ENCODE results near the gene BID.

BID gene

DNA sequence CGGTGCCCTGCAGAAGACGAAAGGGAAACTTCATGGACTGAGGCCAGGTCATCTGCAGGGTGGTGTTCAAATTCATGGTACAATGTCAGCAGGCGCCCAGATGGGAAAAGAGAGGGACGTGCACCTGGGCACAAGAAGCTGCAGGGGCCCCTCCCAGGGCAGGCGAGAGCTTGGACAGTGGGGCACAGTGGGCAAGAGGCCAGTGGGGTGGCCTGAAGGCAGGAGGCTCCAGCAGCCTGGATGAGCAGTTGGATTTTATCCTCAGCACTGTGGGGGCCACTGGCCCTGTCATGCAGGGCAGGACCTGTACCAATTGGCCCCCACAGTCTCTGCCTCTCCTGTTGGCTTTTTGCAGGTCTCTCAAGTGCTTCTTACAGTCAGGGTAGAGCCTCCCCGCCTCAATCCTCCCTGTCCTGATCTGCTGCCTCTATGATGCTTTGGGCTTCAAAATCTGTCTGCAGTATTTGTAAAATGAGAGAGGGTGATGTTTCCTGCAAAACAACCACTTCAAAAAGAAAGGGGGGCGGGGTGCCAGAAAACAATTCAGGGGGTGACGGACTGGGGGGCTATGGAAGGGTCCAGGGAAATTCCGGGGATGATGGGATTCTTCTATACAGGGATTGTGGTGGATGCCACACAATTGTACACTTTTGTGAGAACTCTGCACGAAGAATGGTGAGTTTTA lies 1.7 kb upstream of the BID start:
- TF ChIP-seq, protein P1, sequence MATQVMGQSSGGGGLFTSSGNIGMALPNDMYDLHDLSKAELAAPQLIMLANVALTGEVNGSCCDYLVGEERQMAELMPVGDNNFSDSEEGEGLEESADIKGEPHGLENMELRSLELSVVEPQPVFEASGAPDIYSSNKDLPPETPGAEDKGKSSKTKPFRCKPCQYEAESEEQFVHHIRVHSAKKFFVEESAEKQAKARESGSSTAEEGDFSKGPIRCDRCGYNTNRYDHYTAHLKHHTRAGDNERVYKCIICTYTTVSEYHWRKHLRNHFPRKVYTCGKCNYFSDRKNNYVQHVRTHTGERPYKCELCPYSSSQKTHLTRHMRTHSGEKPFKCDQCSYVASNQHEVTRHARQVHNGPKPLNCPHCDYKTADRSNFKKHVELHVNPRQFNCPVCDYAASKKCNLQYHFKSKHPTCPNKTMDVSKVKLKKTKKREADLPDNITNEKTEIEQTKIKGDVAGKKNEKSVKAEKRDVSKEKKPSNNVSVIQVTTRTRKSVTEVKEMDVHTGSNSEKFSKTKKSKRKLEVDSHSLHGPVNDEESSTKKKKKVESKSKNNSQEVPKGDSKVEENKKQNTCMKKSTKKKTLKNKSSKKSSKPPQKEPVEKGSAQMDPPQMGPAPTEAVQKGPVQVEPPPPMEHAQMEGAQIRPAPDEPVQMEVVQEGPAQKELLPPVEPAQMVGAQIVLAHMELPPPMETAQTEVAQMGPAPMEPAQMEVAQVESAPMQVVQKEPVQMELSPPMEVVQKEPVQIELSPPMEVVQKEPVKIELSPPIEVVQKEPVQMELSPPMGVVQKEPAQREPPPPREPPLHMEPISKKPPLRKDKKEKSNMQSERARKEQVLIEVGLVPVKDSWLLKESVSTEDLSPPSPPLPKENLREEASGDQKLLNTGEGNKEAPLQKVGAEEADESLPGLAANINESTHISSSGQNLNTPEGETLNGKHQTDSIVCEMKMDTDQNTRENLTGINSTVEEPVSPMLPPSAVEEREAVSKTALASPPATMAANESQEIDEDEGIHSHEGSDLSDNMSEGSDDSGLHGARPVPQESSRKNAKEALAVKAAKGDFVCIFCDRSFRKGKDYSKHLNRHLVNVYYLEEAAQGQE (IDR thresholded peaks at IDR 0.05; ENCODE audit: insufficient read depth in 1 of 2, low read depth in 2 of 2, low read length in 2 of 2): no peak
- TF ChIP-seq SIN3A (IDR thresholded peaks at IDR 0.05; ENCODE audit: borderline replicate concordance, insufficient read depth, low read length): no peak
- TF ChIP-seq FOXP2 (optimal IDR thresholded peaks at IDR 0.05; ENCODE audit: borderline replicate concordance, extremely low read depth, extremely low read length, insufficient read depth): no peak
- TF ChIP-seq POLR2AphosphoS5 (IDR thresholded peaks at IDR 0.05; ENCODE audit: low read depth, low read length): no peak
- TF ChIP-seq TAF1 (IDR thresholded peaks at IDR 0.05; ENCODE audit: borderline replicate concordance, insufficient read depth, low read length): no peak

DNA sequence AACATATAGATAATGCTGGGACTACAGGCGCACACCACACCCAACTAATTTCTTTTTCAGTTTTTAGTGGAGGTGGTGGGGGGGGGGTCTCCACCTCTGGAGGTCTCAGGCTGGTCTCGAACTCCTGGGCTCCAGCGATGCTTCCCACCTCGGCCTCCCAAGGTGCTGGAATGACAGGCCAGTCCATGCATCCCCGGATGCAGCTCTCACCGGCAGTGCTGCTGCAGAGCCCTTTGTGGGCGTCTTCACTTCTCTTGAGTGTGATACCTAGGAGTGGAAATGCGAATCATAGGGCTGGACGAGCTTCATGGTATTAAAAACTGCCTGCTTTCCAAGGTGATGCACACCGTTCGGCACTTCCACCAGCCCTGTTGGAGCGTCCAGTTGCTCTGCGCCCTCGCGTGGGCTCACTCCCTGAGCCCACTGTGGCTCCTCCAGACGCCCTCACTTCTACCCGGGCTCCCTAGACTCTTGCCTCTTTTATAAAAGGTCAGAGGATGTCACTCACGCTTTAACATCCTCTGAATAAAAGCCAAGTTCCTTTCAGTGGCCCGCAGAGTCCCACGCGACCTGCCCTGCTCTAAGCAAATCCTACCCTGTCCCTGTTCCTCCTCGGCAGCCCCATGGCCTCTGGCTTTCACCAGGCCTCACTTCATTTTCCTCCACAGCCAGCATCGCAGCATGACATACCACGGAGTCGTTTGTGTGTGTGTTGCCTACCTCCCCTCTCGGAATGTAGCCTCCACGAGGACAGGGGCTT lies 837 bp upstream of the BID start:
- TF ChIP-seq, protein P1 (IDR thresholded peaks at IDR 0.05; ENCODE audit: insufficient read depth in 1 of 2, low read depth in 2 of 2, low read length in 2 of 2): no peak
- TF ChIP-seq POLR2AphosphoS5 (IDR thresholded peaks at IDR 0.05; ENCODE audit: low read depth, low read length) (no peak), FOXP2 (optimal IDR thresholded peaks at IDR 0.05; ENCODE audit: borderline replicate concordance, extremely low read depth, extremely low read length, insufficient read depth) (no peak), SIN3A (IDR thresholded peaks at IDR 0.05; ENCODE audit: borderline replicate concordance, insufficient read depth, low read length) (no peak), TAF1 (IDR thresholded peaks at IDR 0.05; ENCODE audit: borderline replicate concordance, insufficient read depth, low read length) (no peak)

DNA sequence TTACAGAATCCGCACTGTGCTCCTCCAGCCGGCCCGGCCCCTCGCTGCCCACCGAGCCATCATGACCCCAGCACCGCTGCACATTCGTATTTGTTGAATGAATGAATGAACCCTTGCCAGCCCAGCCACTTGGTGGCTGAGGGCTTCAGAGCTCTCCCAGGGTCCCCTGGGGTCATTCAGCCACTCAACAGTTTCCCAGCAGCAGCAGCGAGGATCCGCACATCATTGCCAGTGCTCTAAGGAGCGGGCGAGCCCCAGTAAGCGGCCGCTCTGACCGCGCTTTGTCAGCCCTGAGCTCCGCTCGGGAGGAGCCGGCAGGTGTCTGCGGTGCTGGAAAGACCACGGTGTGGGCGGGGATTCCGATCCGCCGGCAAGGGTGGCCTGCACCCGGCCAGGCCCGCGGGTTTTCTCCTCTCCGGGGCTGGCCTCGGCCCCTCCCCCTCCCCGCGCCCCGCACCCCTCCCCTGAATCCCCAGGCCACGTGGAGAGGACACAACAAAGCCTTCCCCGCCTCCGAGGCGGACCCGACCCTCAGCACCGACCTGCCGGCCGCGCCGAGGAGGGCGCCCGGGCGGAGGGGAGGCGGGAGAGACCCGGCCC lies 563 bp downstream of the BID start:
- TF ChIP-seq, protein P1 (IDR thresholded peaks at IDR 0.05; ENCODE audit: insufficient read depth in 1 of 2, low read depth in 2 of 2, low read length in 2 of 2): no peak
- TF ChIP-seq FOXP2 (optimal IDR thresholded peaks at IDR 0.05; ENCODE audit: borderline replicate concordance, extremely low read depth, extremely low read length, insufficient read depth): no peak
- no peak for TF ChIP-seq POLR2AphosphoS5 (IDR thresholded peaks at IDR 0.05; ENCODE audit: low read depth, low read length)
- no peak for TF ChIP-seq SIN3A (IDR thresholded peaks at IDR 0.05; ENCODE audit: borderline replicate concordance, insufficient read depth, low read length)
- no peak for TF ChIP-seq TAF1 (IDR thresholded peaks at IDR 0.05; ENCODE audit: borderline replicate concordance, insufficient read depth, low read length)

DNA sequence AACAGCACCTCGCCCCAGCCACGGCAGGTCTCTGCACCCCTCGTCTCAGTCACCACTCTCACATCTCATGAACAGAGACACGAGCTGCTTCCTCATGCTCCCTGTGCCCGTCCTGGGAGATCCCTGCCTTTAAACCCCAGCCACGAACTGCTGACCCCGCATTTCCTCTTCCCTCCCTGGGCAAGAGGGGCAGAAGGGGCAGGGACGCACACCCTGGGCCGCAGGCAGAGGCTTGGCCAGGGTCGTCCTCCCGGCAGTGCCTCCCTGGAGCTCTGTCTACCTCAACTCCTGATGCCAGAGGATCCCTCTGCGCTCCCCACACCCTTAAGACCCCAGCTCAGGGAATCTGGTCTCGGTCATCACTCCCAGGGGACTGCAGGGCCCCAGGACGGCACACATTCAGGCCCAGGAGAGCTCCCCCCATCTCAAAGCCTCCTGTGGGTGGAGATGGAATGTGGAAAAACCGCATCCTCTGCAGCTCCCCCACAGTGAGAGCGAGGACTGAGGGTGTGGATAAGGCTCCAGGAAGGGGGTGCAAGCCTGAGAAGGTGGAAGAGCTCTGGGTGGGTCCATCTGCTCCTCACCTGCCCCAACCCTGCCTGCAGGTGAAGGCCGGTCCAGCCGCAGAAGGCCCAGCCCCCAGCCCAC lies 1.2 kb downstream of the BID start:
- TF ChIP-seq, protein P1 (IDR thresholded peaks at IDR 0.05; ENCODE audit: insufficient read depth in 1 of 2, low read depth in 2 of 2, low read length in 2 of 2): no peak
- TF ChIP-seq POLR2AphosphoS5 (IDR thresholded peaks at IDR 0.05; ENCODE audit: low read depth, low read length): no peak
- TF ChIP-seq FOXP2 (optimal IDR thresholded peaks at IDR 0.05; ENCODE audit: borderline replicate concordance, extremely low read depth, extremely low read length, insufficient read depth): no peak
- TF ChIP-seq SIN3A (IDR thresholded peaks at IDR 0.05; ENCODE audit: borderline replicate concordance, insufficient read depth, low read length): no peak
- TF ChIP-seq TAF1 (IDR thresholded peaks at IDR 0.05; ENCODE audit: borderline replicate concordance, insufficient read depth, low read length): no peak
